WTC11 (cell line): ENCODE data around the gene CCDC12. TPM values are rescaled to one million over a fixed set of nuclear protein-coding genes. Genes with fewer than 3 reads are reported as not detected.

Experiments
- ATAC-seq: fragments of 200-7000 bp; cut with Tn5 transposase; 2 replicates; pipeline ENCODE4 v1.10.0; 2021; ENCODE audit warnings: mild to moderate bottlenecking, moderate library complexity
- CTCF ChIA-PET: fragments of 300-600 bp; sonication (Branson Sonifier 250); formaldehyde crosslinking; loops from one replicate; lab custom pipeline; 2021; ENCODE audit warnings: antibody characterized with exemption; lab: Charles Lee
- POLR2A ChIA-PET: fragments of 350-600 bp; sonication (Branson Sonifier 250); formaldehyde crosslinking; loops from one replicate; lab custom pipeline; 2021; ENCODE audit warnings: antibody characterized with exemption; lab: Charles Lee
- DNase-seq: peaks from one replicate; pipeline ENCODE4 v3.0.0; 2021; ENCODE audit warnings: low spot score
- H3K27ac Mint-ChIP-seq: 2 replicates; pipeline ENCODE4 v1.8.0; 2021; ENCODE audit warnings: mixed read lengths
- H3K27me3 Mint-ChIP-seq: 2 replicates; pipeline ENCODE4 v1.8.0; 2021; ENCODE audit warnings: low read depth, mild to moderate bottlenecking, moderate library complexity, mixed read lengths
- H3K36me3 Mint-ChIP-seq: 2 replicates; pipeline ENCODE4 v1.8.0; 2021; ENCODE audit warnings: mixed read lengths
- H3K4me1 Mint-ChIP-seq: 2 replicates; pipeline ENCODE4 v1.8.0; 2022; ENCODE audit warnings: mixed read lengths
- H3K4me3 Mint-ChIP-seq: 2 replicates; pipeline ENCODE4 v1.8.0; 2021; ENCODE audit warnings: mild to moderate bottlenecking, moderate library complexity, mixed read lengths
- H3K9me3 Mint-ChIP-seq: 2 replicates; pipeline ENCODE4 v1.8.0; 2021; ENCODE audit warnings: mixed read lengths
- ESRRA ChIP-seq: sonication (generic); formaldehyde crosslinking; IDR thresholded peaks from 2 replicates; pipeline ENCODE4 v1.8.1; 2022; ENCODE audit warnings: mild to moderate bottlenecking, missing genetic modification reagents, borderline replicate concordance
- FOXK1 ChIP-seq: sonication (generic); formaldehyde crosslinking; IDR thresholded peaks from 2 replicates; pipeline ENCODE4 v1.8.0; 2022; ENCODE audit warnings: mild to moderate bottlenecking, moderate library complexity, missing genetic modification reagents
- IRF2 ChIP-seq: sonication (generic); formaldehyde crosslinking; IDR thresholded peaks from 2 replicates; pipeline ENCODE4 v1.8.0; 2022; ENCODE audit warnings: low read depth, missing genetic modification reagents, borderline replicate concordance
- JAZF1 ChIP-seq: fragments of 250-450 bp; sonication (Bioruptor Pico); IDR thresholded peaks from 2 replicates; pipeline ENCODE4 v1.9.0; 2021; ENCODE audit warnings: moderate library complexity, mild to moderate bottlenecking, inconsistent platforms
- NR3C1 ChIP-seq: sonication (generic); formaldehyde crosslinking; conservative IDR thresholded peaks from 2 replicates; pipeline ENCODE4 v1.8.1; 2023; ENCODE audit warnings: low read depth, mild to moderate bottlenecking, missing genetic modification reagents
- PREB ChIP-seq: sonication (generic); formaldehyde crosslinking; IDR thresholded peaks from 2 replicates; pipeline ENCODE4 v1.8.1; 2022; ENCODE audit warnings: mild to moderate bottlenecking, missing genetic modification reagents, moderate library complexity, borderline replicate concordance
- USF2 ChIP-seq: sonication (generic); formaldehyde crosslinking; IDR thresholded peaks from 2 replicates; pipeline ENCODE4 v1.8.1; 2023; ENCODE audit warnings: mild to moderate bottlenecking, missing genetic modification reagents, moderate library complexity
- ZNF138 ChIP-seq: sonication (generic); formaldehyde crosslinking; conservative IDR thresholded peaks from 2 replicates; pipeline ENCODE4 v1.8.1; 2022; ENCODE audit warnings: mild to moderate bottlenecking, moderate library complexity, missing genetic modification reagents
- ZNF423 ChIP-seq: fragments of 250-450 bp; sonication (Bioruptor Pico); IDR thresholded peaks from 2 replicates; pipeline ENCODE4 v2.1.2; 2022; ENCODE audit warnings: mild to moderate bottlenecking, moderate library complexity
- ZNF512 ChIP-seq: sonication (generic); formaldehyde crosslinking; IDR thresholded peaks from 2 replicates; pipeline ENCODE4 v1.8.1; 2022; ENCODE audit warnings: missing genetic modification reagents, borderline replicate concordance
- total RNA-seq: library from RNA; stranded (reverse); gene quantifications from 3 replicates; pipeline ENCODE4 v1.2.3, GENCODE V29; 2021
- TF ChIP-seq, protein P1 (sequence below): fragments of 250-450 bp; sonication (Bioruptor Pico); IDR thresholded peaks from 2 replicates; pipeline ENCODE4 v1.9.0; 2021; ENCODE audit warnings: mild to moderate bottlenecking, borderline replicate concordance
- TF ChIP-seq, protein P2 (sequence below): fragments of 250-450 bp; sonication (Bioruptor Pico); IDR thresholded peaks from 2 replicates; pipeline ENCODE4 v1.8.0; 2021; ENCODE audit warnings: mild to moderate bottlenecking

Gene CCDC12
- total RNA-seq, 1 experiment from 2014 or later, result 59.1 TPM

DNA sequence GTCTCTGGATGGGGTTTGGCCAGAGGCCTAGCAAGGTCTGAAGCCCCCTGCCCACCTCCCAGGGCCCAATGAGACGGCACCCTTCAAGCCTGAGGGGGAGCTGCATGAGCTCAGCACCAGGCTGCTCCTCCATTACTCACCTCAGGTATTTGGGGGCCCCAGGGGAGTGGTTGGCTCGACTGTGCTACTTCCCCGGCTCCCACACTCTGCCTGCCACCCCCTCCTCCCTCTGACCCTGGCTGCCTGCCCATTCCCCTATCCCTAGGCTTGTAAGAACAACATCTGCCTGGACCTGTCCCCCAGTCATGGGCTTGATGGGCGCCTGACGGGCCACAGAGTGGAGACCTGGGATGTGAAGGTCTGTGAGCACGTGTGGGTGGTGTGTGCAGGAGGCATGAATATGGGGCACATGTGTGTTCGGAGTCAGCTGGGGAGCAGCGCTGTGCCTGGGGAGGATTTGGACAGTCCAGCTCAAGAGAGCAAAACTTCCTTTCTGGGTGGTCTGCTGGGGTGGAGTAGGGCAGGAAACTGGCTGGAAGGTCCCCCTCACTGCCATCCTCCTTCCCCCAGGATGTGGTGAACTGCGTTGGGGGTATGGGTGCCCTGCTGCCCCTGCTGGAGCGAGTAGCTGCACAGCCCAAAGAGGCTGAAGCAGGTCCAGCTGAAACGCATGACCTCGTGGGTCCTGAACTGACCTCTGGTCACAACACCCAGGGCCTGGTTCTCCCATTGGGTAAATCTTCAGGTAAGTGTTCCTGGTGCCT is 20.3 kb upstream of the CCDC12 start (continued):
- TF ChIP-seq, protein P1, sequence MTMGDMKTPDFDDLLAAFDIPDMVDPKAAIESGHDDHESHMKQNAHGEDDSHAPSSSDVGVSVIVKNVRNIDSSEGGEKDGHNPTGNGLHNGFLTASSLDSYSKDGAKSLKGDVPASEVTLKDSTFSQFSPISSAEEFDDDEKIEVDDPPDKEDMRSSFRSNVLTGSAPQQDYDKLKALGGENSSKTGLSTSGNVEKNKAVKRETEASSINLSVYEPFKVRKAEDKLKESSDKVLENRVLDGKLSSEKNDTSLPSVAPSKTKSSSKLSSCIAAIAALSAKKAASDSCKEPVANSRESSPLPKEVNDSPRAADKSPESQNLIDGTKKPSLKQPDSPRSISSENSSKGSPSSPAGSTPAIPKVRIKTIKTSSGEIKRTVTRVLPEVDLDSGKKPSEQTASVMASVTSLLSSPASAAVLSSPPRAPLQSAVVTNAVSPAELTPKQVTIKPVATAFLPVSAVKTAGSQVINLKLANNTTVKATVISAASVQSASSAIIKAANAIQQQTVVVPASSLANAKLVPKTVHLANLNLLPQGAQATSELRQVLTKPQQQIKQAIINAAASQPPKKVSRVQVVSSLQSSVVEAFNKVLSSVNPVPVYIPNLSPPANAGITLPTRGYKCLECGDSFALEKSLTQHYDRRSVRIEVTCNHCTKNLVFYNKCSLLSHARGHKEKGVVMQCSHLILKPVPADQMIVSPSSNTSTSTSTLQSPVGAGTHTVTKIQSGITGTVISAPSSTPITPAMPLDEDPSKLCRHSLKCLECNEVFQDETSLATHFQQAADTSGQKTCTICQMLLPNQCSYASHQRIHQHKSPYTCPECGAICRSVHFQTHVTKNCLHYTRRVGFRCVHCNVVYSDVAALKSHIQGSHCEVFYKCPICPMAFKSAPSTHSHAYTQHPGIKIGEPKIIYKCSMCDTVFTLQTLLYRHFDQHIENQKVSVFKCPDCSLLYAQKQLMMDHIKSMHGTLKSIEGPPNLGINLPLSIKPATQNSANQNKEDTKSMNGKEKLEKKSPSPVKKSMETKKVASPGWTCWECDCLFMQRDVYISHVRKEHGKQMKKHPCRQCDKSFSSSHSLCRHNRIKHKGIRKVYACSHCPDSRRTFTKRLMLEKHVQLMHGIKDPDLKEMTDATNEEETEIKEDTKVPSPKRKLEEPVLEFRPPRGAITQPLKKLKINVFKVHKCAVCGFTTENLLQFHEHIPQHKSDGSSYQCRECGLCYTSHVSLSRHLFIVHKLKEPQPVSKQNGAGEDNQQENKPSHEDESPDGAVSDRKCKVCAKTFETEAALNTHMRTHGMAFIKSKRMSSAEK (CRISPR knock-in tag), result no peak

GRCh38 chr3:46995901-46996562 is 19.5 kb upstream of the CCDC12 start:
- no peaks in the 10 kb centered on the region for H3K27me3 Mint-ChIP-seq
- peaks cover 3% of the 10 kb centered on the region for H3K4me1 Mint-ChIP-seq
- DNase-seq, result no peak
- H3K27ac Mint-ChIP-seq, result no peak overlapping the region
- CTCF ChIA-PET, result no interaction called here
- no peak overlapping the region for H3K4me3 Mint-ChIP-seq
- no peaks in the 10 kb centered on the region for H3K9me3 Mint-ChIP-seq
- peaks cover 2% of the 10 kb centered on the region; the same call in 1 of the 2 replicates for H3K36me3 Mint-ChIP-seq
- POLR2A ChIA-PET, result no interaction called here
- no peak for TF ChIP-seq PREB (CRISPR knock-in tag)
- TF ChIP-seq IRF2, result no peak
- TF ChIP-seq JAZF1 (CRISPR knock-in tag), result no peak
- TF ChIP-seq, protein P2, sequence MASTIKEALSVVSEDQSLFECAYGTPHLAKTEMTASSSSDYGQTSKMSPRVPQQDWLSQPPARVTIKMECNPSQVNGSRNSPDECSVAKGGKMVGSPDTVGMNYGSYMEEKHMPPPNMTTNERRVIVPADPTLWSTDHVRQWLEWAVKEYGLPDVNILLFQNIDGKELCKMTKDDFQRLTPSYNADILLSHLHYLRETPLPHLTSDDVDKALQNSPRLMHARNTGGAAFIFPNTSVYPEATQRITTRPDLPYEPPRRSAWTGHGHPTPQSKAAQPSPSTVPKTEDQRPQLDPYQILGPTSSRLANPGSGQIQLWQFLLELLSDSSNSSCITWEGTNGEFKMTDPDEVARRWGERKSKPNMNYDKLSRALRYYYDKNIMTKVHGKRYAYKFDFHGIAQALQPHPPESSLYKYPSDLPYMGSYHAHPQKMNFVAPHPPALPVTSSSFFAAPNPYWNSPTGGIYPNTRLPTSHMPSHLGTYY (CRISPR knock-in tag), result no peak
- no peak for TF ChIP-seq ESRRA (CRISPR knock-in tag)
- TF ChIP-seq ZNF138, result no peak
- no peak for TF ChIP-seq USF2
- TF ChIP-seq NR3C1 (CRISPR knock-in tag), result no peak
- no peak for TF ChIP-seq ZNF512 (CRISPR knock-in tag)
- TF ChIP-seq ZNF423, result no peak
- no peak for TF ChIP-seq FOXK1 (CRISPR knock-in tag)
- no peak for ATAC-seq
